Stimulated activated naive CD8-positive, alpha-beta T cell treated with anti-CD3 and anti-CD28 coated beads, Interleukin-15, Interleukin-2, amounts not matched to agents 100 ng/mL and 50 ng/mL, for 24 hours (primary cell): ENCODE data around the gene SLC6A11.

Source experiments
- H3K27ac Mint-ChIP-seq: one replicate; pipeline ENCODE4 v1.8.0; 2021; ENCODE audit warnings: mild to moderate bottlenecking, mixed read lengths
- H3K27me3 Mint-ChIP-seq: one replicate; pipeline ENCODE4 v1.8.0; 2021; ENCODE audit warnings: mixed read lengths
- H3K36me3 Mint-ChIP-seq: one replicate; pipeline ENCODE4 v1.8.0; 2021; ENCODE audit warnings: low read depth, mixed read lengths
- H3K4me1 Mint-ChIP-seq: one replicate; pipeline ENCODE4 v1.8.0; 2021; ENCODE audit warnings: low read depth, mixed read lengths
- H3K4me3 Mint-ChIP-seq: one replicate; pipeline ENCODE4 v1.8.0; 2021; ENCODE audit warnings: mild to moderate bottlenecking, mixed read lengths
- H3K9me3 Mint-ChIP-seq: one replicate; pipeline ENCODE4 v1.8.0; 2021; ENCODE audit warnings: mixed read lengths

The SLC6A11 gene

GRCh38 chr3:10876661-10877060 lies 60.6 kb downstream of the SLC6A11 start:
- Mint-ChIP-seq H3K27me3 (peaks cover 16% of the 10 kb centered on the region), H3K4me1 (no peaks in the 10 kb centered on the region)

GRCh38 chr3:10882851-10883250 lies 66.8 kb downstream of the SLC6A11 start:
- H3K27ac Mint-ChIP-seq: no peak overlapping the region
- peaks cover 13% of the 10 kb centered on the region for H3K27me3 Mint-ChIP-seq
- H3K9me3 Mint-ChIP-seq: no peaks in the 10 kb centered on the region
- no peaks in the 10 kb centered on the region for H3K4me1 Mint-ChIP-seq
- H3K4me3 Mint-ChIP-seq: no peak overlapping the region
- no peaks in the 10 kb centered on the region for H3K36me3 Mint-ChIP-seq

More at GRCh38 chr3:10876661-10877060, 60.6 kb downstream of the SLC6A11 start:
- H3K36me3 Mint-ChIP-seq: no peaks in the 10 kb centered on the region
- no peak overlapping the region for H3K27ac Mint-ChIP-seq
- no peak overlapping the region for H3K4me3 Mint-ChIP-seq
- no peaks in the 10 kb centered on the region for H3K9me3 Mint-ChIP-seq

GRCh38 chr3:10883478-10884234 lies 67.6 kb downstream of the SLC6A11 start:
- H3K4me3 Mint-ChIP-seq: no peak overlapping the region
- H3K36me3 Mint-ChIP-seq: no peaks in the 10 kb centered on the region
- H3K9me3 Mint-ChIP-seq: no peaks in the 10 kb centered on the region
- no peaks in the 10 kb centered on the region for H3K4me1 Mint-ChIP-seq
- H3K27me3 Mint-ChIP-seq: peaks cover 9% of the 10 kb centered on the region
- no peak overlapping the region for H3K27ac Mint-ChIP-seq

- no peak overlapping the region for H3K4me3 Mint-ChIP-seq
- no peaks in the 10 kb centered on the region for H3K4me1 Mint-ChIP-seq
- no peaks in the 10 kb centered on the region for H3K36me3 Mint-ChIP-seq
- H3K27ac Mint-ChIP-seq: no peak overlapping the region
- peaks cover 13% of the 10 kb centered on the region for H3K27me3 Mint-ChIP-seq
- H3K9me3 Mint-ChIP-seq: peaks cover 14% of the 10 kb centered on the region
These were observed 71.0 kb downstream of the SLC6A11 start for GRCh38 chr3:10887015-10887414.

GRCh38 chr3:10888518-10889090 lies 72.6 kb downstream of the SLC6A11 start:
- Mint-ChIP-seq H3K4me1 (no peaks in the 10 kb centered on the region), H3K9me3 (peaks cover 19% of the 10 kb centered on the region), H3K27me3 (peaks cover 12% of the 10 kb centered on the region), H3K4me3 (no peak overlapping the region), H3K36me3 (no peaks in the 10 kb centered on the region), H3K27ac (no peak overlapping the region)

GRCh38 chr3:10889206-10889960 lies 73.4 kb downstream of the SLC6A11 start:
- peaks cover 19% of the 10 kb centered on the region for H3K9me3 Mint-ChIP-seq
- H3K4me1 Mint-ChIP-seq: no peaks in the 10 kb centered on the region
- H3K27ac Mint-ChIP-seq: no peak overlapping the region
- peaks cover 12% of the 10 kb centered on the region for H3K27me3 Mint-ChIP-seq
- no peaks in the 10 kb centered on the region for H3K36me3 Mint-ChIP-seq
- no peak overlapping the region for H3K4me3 Mint-ChIP-seq

- H3K9me3 Mint-ChIP-seq: peaks cover 19% of the 10 kb centered on the region
- peaks cover 12% of the 10 kb centered on the region for H3K27me3 Mint-ChIP-seq
These were observed 74.6 kb downstream of the SLC6A11 start for GRCh38 chr3:10890665-10891064.

GRCh38 chr3:10892622-10893021 lies 76.6 kb downstream of the SLC6A11 start:
- Mint-ChIP-seq H3K36me3 (no peaks in the 10 kb centered on the region), H3K27ac (no peak overlapping the region), H3K4me3 (no peak overlapping the region), H3K9me3 (peaks cover 19% of the 10 kb centered on the region), H3K4me1 (no peaks in the 10 kb centered on the region), H3K27me3 (peaks cover 7% of the 10 kb centered on the region)

More at GRCh38 chr3:10890665-10891064, 74.6 kb downstream of the SLC6A11 start:
- Mint-ChIP-seq H3K4me3 (no peak overlapping the region), H3K4me1 (no peaks in the 10 kb centered on the region), H3K27ac (no peak overlapping the region), H3K36me3 (no peaks in the 10 kb centered on the region)

- Mint-ChIP-seq H3K27ac (no peak overlapping the region), H3K27me3 (peaks cover 18% of the 10 kb centered on the region), H3K9me3 (peaks cover 22% of the 10 kb centered on the region), H3K36me3 (no peaks in the 10 kb centered on the region), H3K4me1 (no peaks in the 10 kb centered on the region), H3K4me3 (no peak overlapping the region)
These were observed 85.4 kb downstream of the SLC6A11 start for GRCh38 chr3:10901296-10901945.

GRCh38 chr3:10907262-10907661 lies 91.2 kb downstream of the SLC6A11 start:
- H3K27ac Mint-ChIP-seq: no peak overlapping the region
- H3K4me3 Mint-ChIP-seq: no peak overlapping the region
- H3K9me3 Mint-ChIP-seq: peaks cover 38% of the 10 kb centered on the region
- H3K4me1 Mint-ChIP-seq: no peaks in the 10 kb centered on the region
- peaks cover 6% of the 10 kb centered on the region for H3K27me3 Mint-ChIP-seq
- H3K36me3 Mint-ChIP-seq: no peaks in the 10 kb centered on the region

GRCh38 chr3:10910367-10910766 lies 94.3 kb downstream of the SLC6A11 start:
- H3K4me3 Mint-ChIP-seq: no peak overlapping the region
- H3K9me3 Mint-ChIP-seq: peaks cover 31% of the 10 kb centered on the region
- no peaks in the 10 kb centered on the region for H3K36me3 Mint-ChIP-seq
- H3K27me3 Mint-ChIP-seq: peaks cover 5% of the 10 kb centered on the region
- no peaks in the 10 kb centered on the region for H3K4me1 Mint-ChIP-seq
- no peak overlapping the region for H3K27ac Mint-ChIP-seq

GRCh38 chr3:10911350-10912002 lies 95.4 kb downstream of the SLC6A11 start:
- no peak overlapping the region for H3K27ac Mint-ChIP-seq
- H3K9me3 Mint-ChIP-seq: peaks cover 22% of the 10 kb centered on the region
- H3K4me3 Mint-ChIP-seq: no peak overlapping the region
- H3K4me1 Mint-ChIP-seq: no peaks in the 10 kb centered on the region
- H3K27me3 Mint-ChIP-seq: peaks cover 5% of the 10 kb centered on the region
- H3K36me3 Mint-ChIP-seq: no peaks in the 10 kb centered on the region

- Mint-ChIP-seq H3K27me3 (peaks cover 9% of the 10 kb centered on the region), H3K4me3 (no peak overlapping the region), H3K36me3 (no peaks in the 10 kb centered on the region), H3K27ac (no peak overlapping the region), H3K9me3 (peaks cover 10% of the 10 kb centered on the region), H3K4me1 (no peaks in the 10 kb centered on the region)
These were observed 96.8 kb downstream of the SLC6A11 start for GRCh38 chr3:10912786-10913185.

GRCh38 chr3:10915376-10915775 lies 99.3 kb downstream of the SLC6A11 start:
- peaks cover 20% of the 10 kb centered on the region for H3K27me3 Mint-ChIP-seq
- H3K4me3 Mint-ChIP-seq: no peak overlapping the region
- H3K27ac Mint-ChIP-seq: no peak overlapping the region
- H3K36me3 Mint-ChIP-seq: no peaks in the 10 kb centered on the region
- no peaks in the 10 kb centered on the region for H3K9me3 Mint-ChIP-seq
- H3K4me1 Mint-ChIP-seq: no peaks in the 10 kb centered on the region
